HCT116 (cell line): ENCODE measurements around the gene LRP4. TPM values are rescaled to one million over a fixed set of nuclear protein-coding genes. Genes with fewer than 3 reads are reported as not detected.

ENCODE experiments used
- ATAC-seq: fragments of 200-7000 bp; cut with Tn5 transposase; 2 replicates; pipeline ENCODE4 v1.9.1; 2020; ENCODE audit warnings: mild to moderate bottlenecking, moderate library complexity
- BruUV-seq: library from RNA; stranded (reverse); fragments of 400-500 nt; replicated peaks from 2 replicates; lab custom pipeline; 2021; lab: Mats Ljungman, UMichigan
- CTCF ChIA-PET: fragments of 300-600 bp; sonication (Branson Sonifier 250); formaldehyde crosslinking; loops from one replicate; lab custom pipeline; 2021; ENCODE audit warnings: antibody characterized with exemption; lab: Charles Lee
- POLR2A ChIA-PET: fragments of 300-600, 350-600 bp; sonication (Branson Sonifier 250); formaldehyde crosslinking; loops from one replicate; lab custom pipeline; 2021; ENCODE audit warnings: antibody characterized with exemption; lab: Charles Lee
- RAD21 ChIA-PET, 2 experiments: fragments of 300-600 bp; sonication (Branson Sonifier 250); formaldehyde crosslinking; loops; one replicate each; lab custom pipeline; 2023; ENCODE audit warnings: low total read pairs in 2 of 2; ENCODE audit not compliant: uncharacterized antibody in 2 of 2, unreplicated experiment in 2 of 2, low non-redundant PET in 1 of 2; lab: Charles Lee
- DNase-seq: peaks from one replicate; pipeline ENCODE4 v3.0.0-alpha.2; 2010; ENCODE audit warnings: low read depth, low spot score
- H2AFZ ChIP-seq: fragments of 200-600 bp; shearing (Covaris generic), sonication (generic); 2 replicates; pipeline ENCODE4 v1.6.1; 2017; ENCODE audit warnings: low read depth, mixed run types, mixed read lengths, antibody characterized with exemption, low read length; ENCODE audit not compliant: poor library complexity, severe bottlenecking
- H3K27ac ChIP-seq: 2 replicates; pipeline ENCODE4 v1.5.1; 2012; ENCODE audit warnings: low read depth, low read length
- H3K27me3 ChIP-seq: fragments of 200-600 bp; sonication (generic); 2 replicates; pipeline ENCODE4 v1.6.1; 2016; ENCODE audit warnings: mixed run types, low read length, mixed read lengths; ENCODE audit not compliant: insufficient read depth
- H3K36me3 ChIP-seq, 2 experiments: fragments of 200-500 bp in 1 of 2; fragments of 200-600 bp in 1 of 2; sonication (Bioruptor generic) in 1 of 2; sonication (generic) in 1 of 2; 2 replicates each; pipeline versions ENCODE4 v1.5.1 to v1.6.1; 2014 to 2016; ENCODE audit warnings: low read length in 2 of 2, inconsistent platforms in 1 of 2, mixed read lengths in 1 of 2, mixed run types in 1 of 2; ENCODE audit not compliant: insufficient read depth in 2 of 2, control insufficient read depth in 1 of 2
- H3K4me1 ChIP-seq, 2 experiments: fragments of 200-600 bp in 1 of 2; sonication (generic) in 1 of 2; 2 replicates each; pipeline versions ENCODE4 v1.5.1 to v1.6.1; 2012 to 2017; ENCODE audit warnings: low read length in 2 of 2, inconsistent platforms in 1 of 2, mild to moderate bottlenecking in 1 of 2, mixed read lengths in 1 of 2, mixed run types in 1 of 2, moderate library complexity in 1 of 2; ENCODE audit not compliant: insufficient read depth in 2 of 2, control insufficient read depth in 1 of 2
- H3K4me2 ChIP-seq: fragments of 200-600 bp; sonication (generic); 2 replicates; pipeline ENCODE4 v1.6.1; 2017; ENCODE audit warnings: mixed run types, low read length, mixed read lengths
- H3K4me3 ChIP-seq, 2 experiments: fragments of 200-600 bp in 1 of 2; sonication (generic) in 1 of 2; replicated peaks in 1 of 2; 2 replicates each; pipeline ENCODE4 v1.5.1; 2011 to 2016; ENCODE audit warnings: low read length in 2 of 2, control low read depth in 1 of 2, low read depth in 1 of 2, mild to moderate bottlenecking in 1 of 2, mixed read lengths in 1 of 2, mixed run types in 1 of 2
- H3K79me2 ChIP-seq: fragments of 200-600 bp; sonication (generic); 2 replicates; pipeline ENCODE4 v1.6.1; 2017; ENCODE audit warnings: mild to moderate bottlenecking, mixed run types, low read length, moderate library complexity, mixed read lengths; ENCODE audit not compliant: insufficient read depth
- H3K9ac ChIP-seq: fragments of 200-600 bp; sonication (generic); 2 replicates; pipeline ENCODE4 v1.6.1; 2016; ENCODE audit warnings: low read length, mixed read lengths
- H3K9me2 ChIP-seq: fragments of 200-600 bp; sonication (generic), shearing (Covaris generic); 2 replicates; pipeline ENCODE4 v1.6.1; 2017; ENCODE audit warnings: mixed run types, mild to moderate bottlenecking, moderate library complexity; ENCODE audit not compliant: insufficient read depth
- H3K9me3 ChIP-seq, 2 experiments: fragments of 200-500 bp in 1 of 2; fragments of 200-600 bp in 1 of 2; sonication (Bioruptor generic) in 1 of 2; sonication (generic) in 1 of 2; 2 replicates each; pipeline ENCODE4 v1.6.1; 2014 to 2017; ENCODE audit warnings: low read length in 2 of 2, mixed read lengths in 2 of 2, inconsistent platforms in 1 of 2, low read depth in 1 of 2, mild to moderate bottlenecking in 1 of 2, mixed run types in 1 of 2, moderate library complexity in 1 of 2; ENCODE audit not compliant: control insufficient read depth in 1 of 2, insufficient read depth in 1 of 2
- H4K20me1 ChIP-seq: fragments of 200-600 bp; sonication (generic), shearing (Covaris generic); 2 replicates; pipeline ENCODE4 v1.6.1; 2017; ENCODE audit warnings: mixed run types, mild to moderate bottlenecking, moderate library complexity; ENCODE audit not compliant: insufficient read depth
- CBX3 ChIP-seq: IDR thresholded peaks from 2 replicates; pipeline ENCODE4 v1.6.1; 2012; ENCODE audit warnings: low read depth
- CEBPB ChIP-seq: IDR thresholded peaks from 2 replicates; pipeline ENCODE4 v1.6.1; 2012; ENCODE audit warnings: low read depth
- CTCF ChIP-seq, 3 experiments: fragments of 200-600 bp in 1 of 3; sonication (generic) in 1 of 3; IDR thresholded peaks in 2 of 3; conservative IDR thresholded peaks in 1 of 3; 2 replicates each; pipeline ENCODE4 v1.5.1; 2012 to 2017; ENCODE audit warnings: low read depth in 2 of 3, low read length in 2 of 3, antibody characterized with exemption in 1 of 3, borderline replicate concordance in 1 of 3, control low read depth in 1 of 3, mild to moderate bottlenecking in 1 of 3, mixed read lengths in 1 of 3, mixed run types in 1 of 3, moderate library complexity in 1 of 3; ENCODE audit not compliant: insufficient read depth in 1 of 3
- EZH2 ChIP-seq: fragments of 200-600 bp; sonication (generic); IDR thresholded peaks from 2 replicates; pipeline ENCODE4 v1.6.1; 2017; ENCODE audit warnings: antibody characterized with exemption, mixed run types
- JUND ChIP-seq: IDR thresholded peaks from 2 replicates; pipeline ENCODE4 v1.6.1; 2012
- POLR2A ChIP-seq: IDR thresholded peaks from 2 replicates; pipeline ENCODE4 v1.7.0; 2011; ENCODE audit warnings: borderline replicate concordance; ENCODE audit not compliant: insufficient read depth, insufficient read length; ENCODE audit errors: extremely low read depth
- POLR2AphosphoS5 ChIP-seq: IDR thresholded peaks from 2 replicates; pipeline ENCODE4 v1.6.1; 2011; ENCODE audit warnings: mild to moderate bottlenecking, low read depth, low read length, moderate library complexity
- RAD21 ChIP-seq: IDR thresholded peaks from 2 replicates; pipeline ENCODE4 v1.6.1; 2012; ENCODE audit warnings: low read depth, mild to moderate bottlenecking
- SP1 ChIP-seq: IDR thresholded peaks from 2 replicates; pipeline ENCODE4 v1.6.1; 2012; ENCODE audit warnings: low read depth
- SRF ChIP-seq: IDR thresholded peaks from 2 replicates; pipeline ENCODE4 v1.6.1; 2012; ENCODE audit warnings: low read depth
- TCF7L2 ChIP-seq: IDR thresholded peaks from 2 replicates; pipeline ENCODE4 v1.7.0; 2011; ENCODE audit warnings: borderline replicate concordance, inconsistent platforms; ENCODE audit not compliant: insufficient read depth, insufficient read length; ENCODE audit errors: extremely low read depth
- ZBTB33 ChIP-seq: IDR thresholded peaks from 2 replicates; pipeline ENCODE4 v1.6.1; 2011; ENCODE audit warnings: mild to moderate bottlenecking, low read length, moderate library complexity; ENCODE audit not compliant: insufficient replicate concordance; ENCODE audit errors: extremely low read depth
- ZFX ChIP-seq: fragments of 450-650 bp; IDR thresholded peaks from 2 replicates; pipeline ENCODE4 v1.6.1; 2017
- intact Hi-C: fragments of 100-400 bp; cut with micrococcal nuclease; formaldehyde crosslinking; loops from 2 replicates; pipeline ENCODE4 v1.10.0; 2022
- total RNA-seq: library from RNA; stranded (reverse); gene quantifications from one replicate; pipeline ENCODE4 v1.2.1, GENCODE V29; 2021; ENCODE audit not compliant: unreplicated experiment
- TF ChIP-seq, protein P1 (sequence below): IDR thresholded peaks from 2 replicates; pipeline ENCODE4 v1.6.1; 2012; ENCODE audit warnings: low read depth

The LRP4 gene
- total RNA-seq, 1 experiment from 2014 or later, result 7.4 TPM

DNA sequence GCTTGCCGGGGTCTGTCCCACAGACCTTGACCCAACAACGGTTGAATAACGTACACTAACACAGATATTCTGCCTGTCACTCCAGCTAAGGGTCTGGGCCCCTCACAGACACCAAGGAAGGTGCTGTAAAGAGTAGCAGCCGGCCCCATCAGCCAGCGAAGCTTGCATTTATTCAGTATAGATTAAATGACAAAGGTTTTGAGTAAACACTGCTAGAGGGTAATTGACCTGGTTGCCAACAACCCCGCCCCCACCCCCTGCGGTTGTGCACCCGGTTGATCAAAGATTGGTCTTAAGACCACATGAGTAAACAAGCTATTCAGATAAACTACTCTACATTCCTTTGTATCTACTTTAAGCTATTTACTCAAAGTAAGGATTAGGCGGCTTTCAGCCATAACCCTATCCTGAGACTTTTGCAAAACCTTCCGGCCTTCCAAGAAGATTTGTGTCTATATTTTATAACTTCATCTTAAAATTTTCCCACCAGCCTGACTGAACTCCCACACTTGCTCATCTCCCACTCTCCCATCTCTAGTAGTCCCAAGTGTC, 67.4 kb downstream of the LRP4 start:
- BruUV-seq, result no TSS peak
- ChIA-PET POLR2A (no interaction called here), CTCF (no interaction called here), RAD21 (no interaction called here)
- intact Hi-C loops, result no loop called here
- no peaks in the 10 kb centered on the region for H3K9me2 ChIP-seq
- H3K27ac ChIP-seq, result no peak overlapping the region
- no peaks in the 10 kb centered on the region for H3K27me3 ChIP-seq
- no peaks in the 10 kb centered on the region for H3K9me3 ChIP-seq
- no peak overlapping the region for H2AFZ ChIP-seq
- H3K4me2 ChIP-seq, result no peak overlapping the region
- no peak overlapping the region for H3K4me3 ChIP-seq
- H3K9ac ChIP-seq, result no peak overlapping the region
- H4K20me1 ChIP-seq, result no peaks in the 10 kb centered on the region
- ATAC-seq, result no peak
- no peaks in the 10 kb centered on the region for H3K36me3 ChIP-seq
- H3K4me1 ChIP-seq, result peaks cover 4 to 8% of the 10 kb centered on the region in 2 experiments; a peak in 2 of 4 replicates
- TF ChIP-seq POLR2A, result no peak
- no peak for TF ChIP-seq JUND
- no peak for TF ChIP-seq CEBPB
- no peak for TF ChIP-seq CBX3
- TF ChIP-seq, protein P1, sequence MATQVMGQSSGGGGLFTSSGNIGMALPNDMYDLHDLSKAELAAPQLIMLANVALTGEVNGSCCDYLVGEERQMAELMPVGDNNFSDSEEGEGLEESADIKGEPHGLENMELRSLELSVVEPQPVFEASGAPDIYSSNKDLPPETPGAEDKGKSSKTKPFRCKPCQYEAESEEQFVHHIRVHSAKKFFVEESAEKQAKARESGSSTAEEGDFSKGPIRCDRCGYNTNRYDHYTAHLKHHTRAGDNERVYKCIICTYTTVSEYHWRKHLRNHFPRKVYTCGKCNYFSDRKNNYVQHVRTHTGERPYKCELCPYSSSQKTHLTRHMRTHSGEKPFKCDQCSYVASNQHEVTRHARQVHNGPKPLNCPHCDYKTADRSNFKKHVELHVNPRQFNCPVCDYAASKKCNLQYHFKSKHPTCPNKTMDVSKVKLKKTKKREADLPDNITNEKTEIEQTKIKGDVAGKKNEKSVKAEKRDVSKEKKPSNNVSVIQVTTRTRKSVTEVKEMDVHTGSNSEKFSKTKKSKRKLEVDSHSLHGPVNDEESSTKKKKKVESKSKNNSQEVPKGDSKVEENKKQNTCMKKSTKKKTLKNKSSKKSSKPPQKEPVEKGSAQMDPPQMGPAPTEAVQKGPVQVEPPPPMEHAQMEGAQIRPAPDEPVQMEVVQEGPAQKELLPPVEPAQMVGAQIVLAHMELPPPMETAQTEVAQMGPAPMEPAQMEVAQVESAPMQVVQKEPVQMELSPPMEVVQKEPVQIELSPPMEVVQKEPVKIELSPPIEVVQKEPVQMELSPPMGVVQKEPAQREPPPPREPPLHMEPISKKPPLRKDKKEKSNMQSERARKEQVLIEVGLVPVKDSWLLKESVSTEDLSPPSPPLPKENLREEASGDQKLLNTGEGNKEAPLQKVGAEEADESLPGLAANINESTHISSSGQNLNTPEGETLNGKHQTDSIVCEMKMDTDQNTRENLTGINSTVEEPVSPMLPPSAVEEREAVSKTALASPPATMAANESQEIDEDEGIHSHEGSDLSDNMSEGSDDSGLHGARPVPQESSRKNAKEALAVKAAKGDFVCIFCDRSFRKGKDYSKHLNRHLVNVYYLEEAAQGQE, result no peak
- TF ChIP-seq SRF, result no peak
- no peak for TF ChIP-seq EZH2
- TF ChIP-seq SP1, result no peak
- no peak for TF ChIP-seq POLR2AphosphoS5
- TF ChIP-seq ZBTB33, result no peak
- TF ChIP-seq CTCF (IDR thresholded peaks at IDR 0.05 in 2 of 3, conservative IDR thresholded peaks at IDR 0.05 in 1 of 3; ENCODE audit: borderline replicate concordance in 1 of 3, insufficient read depth in 1 of 3, low read depth in 2 of 3, low read length in 2 of 3), result no peak
- TF ChIP-seq TCF7L2, result no peak
- TF ChIP-seq ZFX, result no peak
- no peak for TF ChIP-seq RAD21
- TF ChIP-seq, all 23 proteins: peak for 0
- DNase-seq, result no peak
- peaks cover 2% of the 10 kb centered on the region; the same call in 1 of the 2 replicates for H3K79me2 ChIP-seq
